ENCODE results near the gene LRP6.

Gene LRP6

DNA sequence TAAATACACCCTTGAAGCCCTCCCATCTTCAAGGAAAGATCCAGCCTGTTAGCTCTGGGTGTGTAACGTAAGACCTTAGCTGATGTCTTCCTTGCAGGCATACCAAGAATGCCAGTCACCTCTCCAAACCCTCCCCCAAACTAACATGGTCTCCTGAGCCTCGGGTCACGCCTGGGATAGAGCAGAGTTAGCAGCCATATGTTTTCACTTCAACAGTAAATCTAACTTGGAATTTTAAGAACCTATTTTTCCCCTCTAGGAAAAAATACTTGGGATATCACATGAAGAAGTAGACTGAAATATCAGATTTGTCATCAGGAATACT, 168.2 kb downstream of the LRP6 start:
- TF ChIP-seq, protein P1, sequence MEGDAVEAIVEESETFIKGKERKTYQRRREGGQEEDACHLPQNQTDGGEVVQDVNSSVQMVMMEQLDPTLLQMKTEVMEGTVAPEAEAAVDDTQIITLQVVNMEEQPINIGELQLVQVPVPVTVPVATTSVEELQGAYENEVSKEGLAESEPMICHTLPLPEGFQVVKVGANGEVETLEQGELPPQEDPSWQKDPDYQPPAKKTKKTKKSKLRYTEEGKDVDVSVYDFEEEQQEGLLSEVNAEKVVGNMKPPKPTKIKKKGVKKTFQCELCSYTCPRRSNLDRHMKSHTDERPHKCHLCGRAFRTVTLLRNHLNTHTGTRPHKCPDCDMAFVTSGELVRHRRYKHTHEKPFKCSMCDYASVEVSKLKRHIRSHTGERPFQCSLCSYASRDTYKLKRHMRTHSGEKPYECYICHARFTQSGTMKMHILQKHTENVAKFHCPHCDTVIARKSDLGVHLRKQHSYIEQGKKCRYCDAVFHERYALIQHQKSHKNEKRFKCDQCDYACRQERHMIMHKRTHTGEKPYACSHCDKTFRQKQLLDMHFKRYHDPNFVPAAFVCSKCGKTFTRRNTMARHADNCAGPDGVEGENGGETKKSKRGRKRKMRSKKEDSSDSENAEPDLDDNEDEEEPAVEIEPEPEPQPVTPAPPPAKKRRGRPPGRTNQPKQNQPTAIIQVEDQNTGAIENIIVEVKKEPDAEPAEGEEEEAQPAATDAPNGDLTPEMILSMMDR (IDR thresholded peaks at IDR 0.05; ENCODE audit: borderline replicate concordance, control extremely low read depth, extremely low read depth, insufficient read depth, missing control alignments), result no peak
- DNase-seq (ENCODE audit: low spot score), result no peak
- in situ Hi-C loops (cut with MboI; ENCODE audit: low sequenced_read_pairs, unreplicated experiment), result no loop called here

DNA sequence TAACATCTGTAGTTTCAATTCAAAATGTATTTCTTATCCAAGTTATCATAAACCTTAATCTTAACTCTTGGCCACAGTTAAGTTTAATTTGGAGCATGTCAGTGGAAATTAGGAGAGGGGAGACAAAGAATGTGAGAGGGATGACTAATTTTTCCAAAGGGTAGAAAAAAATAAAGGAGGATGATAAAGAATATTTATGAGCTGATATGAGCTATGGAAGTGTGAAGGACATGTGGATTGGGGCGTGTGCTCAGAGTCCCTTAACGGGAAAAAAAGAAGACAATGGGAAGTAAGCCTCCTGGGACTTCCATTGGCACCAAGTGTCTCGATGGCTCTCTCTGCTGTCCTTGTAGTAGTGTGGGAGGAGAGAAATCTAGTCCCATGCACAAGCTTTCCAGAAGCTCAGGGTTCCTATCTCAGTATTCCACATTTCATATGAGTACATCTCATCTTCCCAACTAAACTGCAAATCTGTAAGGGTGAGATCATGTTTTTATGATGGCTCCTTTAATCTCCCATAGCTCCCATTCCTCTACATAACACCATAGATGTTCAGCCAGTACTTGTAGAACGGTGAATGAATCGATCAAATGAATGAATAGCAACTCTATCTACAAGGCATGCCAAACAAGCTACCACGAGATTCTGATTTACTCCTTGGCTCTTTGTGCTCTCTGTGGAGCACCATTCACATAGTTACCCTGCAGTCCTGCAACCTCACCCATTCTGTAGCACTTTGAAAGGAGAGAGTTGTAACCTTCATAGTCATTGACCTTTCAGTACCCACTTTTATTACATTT, 168.8 kb downstream of the LRP6 start:
- DNase-seq (ENCODE audit: low spot score), result no peak
- TF ChIP-seq, protein P1 (IDR thresholded peaks at IDR 0.05; ENCODE audit: borderline replicate concordance, control extremely low read depth, extremely low read depth, insufficient read depth, missing control alignments), result no peak
- in situ Hi-C loops (cut with MboI; ENCODE audit: low sequenced_read_pairs, unreplicated experiment), result no loop called here

DNA sequence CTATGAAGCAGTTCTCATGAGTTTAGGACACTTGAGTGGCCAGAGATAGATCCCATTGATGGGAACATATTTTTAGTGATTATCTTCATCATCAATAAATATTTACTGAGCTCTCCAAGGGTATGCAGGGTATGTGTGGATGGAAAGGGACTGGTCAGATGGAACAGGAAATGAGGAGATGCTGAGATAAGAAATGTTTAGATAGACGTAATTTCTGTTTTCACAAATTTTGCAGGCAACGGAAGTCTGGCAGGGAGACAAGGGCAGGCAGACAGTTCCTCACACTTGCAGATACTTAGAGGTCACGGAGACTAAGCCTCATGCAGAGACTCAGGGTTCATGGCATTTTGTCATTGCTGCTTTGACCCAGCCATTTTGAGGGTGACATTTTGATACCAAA, 171.8 kb downstream of the LRP6 start:
- in situ Hi-C loops (cut with MboI; ENCODE audit: low sequenced_read_pairs, unreplicated experiment), result no loop called here
- TF ChIP-seq, protein P1 (IDR thresholded peaks at IDR 0.05; ENCODE audit: borderline replicate concordance, control extremely low read depth, extremely low read depth, insufficient read depth, missing control alignments), result no peak
- no peak for DNase-seq (ENCODE audit: low spot score)

DNA sequence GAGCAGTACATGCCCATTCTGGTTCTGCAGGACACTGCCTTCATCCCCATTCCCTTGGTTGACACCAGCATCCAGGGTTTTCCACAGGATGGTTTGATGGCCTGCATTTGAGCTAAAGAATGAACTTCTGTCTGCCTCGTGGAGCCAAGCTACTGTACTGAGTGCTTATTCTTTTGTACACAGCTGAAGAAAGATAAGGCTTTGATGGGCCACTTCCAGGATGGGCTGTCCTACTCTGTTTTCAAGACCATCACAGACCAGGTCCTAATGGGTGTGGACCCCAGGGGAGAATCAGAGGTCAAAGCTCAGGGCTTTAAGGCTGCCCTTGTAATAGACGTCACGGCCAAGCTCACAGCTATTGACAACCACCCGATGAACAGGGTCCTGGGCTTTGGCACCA, 172.4 kb downstream of the LRP6 start:
- in situ Hi-C loops (cut with MboI; ENCODE audit: low sequenced_read_pairs, unreplicated experiment), result no loop called here
- DNase-seq (ENCODE audit: low spot score), result no peak
- TF ChIP-seq, protein P1 (IDR thresholded peaks at IDR 0.05; ENCODE audit: borderline replicate concordance, control extremely low read depth, extremely low read depth, insufficient read depth, missing control alignments), result no peak

DNA sequence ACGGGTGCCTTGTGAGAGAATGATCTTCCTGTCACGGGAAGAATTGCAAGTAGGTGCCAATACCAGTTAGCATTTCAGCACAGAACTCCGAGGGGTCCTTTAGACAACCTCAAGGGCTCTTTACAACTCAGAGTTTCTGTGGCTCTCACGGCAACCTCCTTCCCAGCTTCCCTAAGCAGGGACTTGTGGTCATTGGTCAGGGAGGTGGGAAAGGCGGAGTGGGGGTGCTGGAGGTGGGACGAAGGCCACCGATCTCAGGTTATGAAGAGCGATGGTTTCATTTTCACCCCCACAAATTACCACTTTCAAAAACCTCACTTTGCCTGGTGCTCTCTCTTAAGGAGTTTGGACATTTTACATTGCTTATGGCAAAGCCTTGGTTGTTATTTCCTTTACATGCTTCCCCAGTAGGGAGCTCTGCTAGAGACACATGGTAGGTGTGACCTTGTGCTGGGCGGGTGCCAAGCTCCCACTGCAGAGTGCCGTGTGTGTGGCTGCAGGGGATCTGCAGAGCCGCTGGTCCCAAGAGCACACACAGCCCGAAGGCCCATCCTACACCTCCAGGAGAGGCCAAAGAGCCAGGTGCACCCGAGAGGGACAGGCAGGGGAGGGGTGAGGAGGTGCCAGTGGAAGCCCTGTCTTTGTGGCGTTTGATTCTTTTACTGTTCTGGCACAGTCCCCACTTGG, 174.7 kb downstream of the LRP6 start:
- no peak for DNase-seq (ENCODE audit: low spot score)
- in situ Hi-C loops (cut with MboI; ENCODE audit: low sequenced_read_pairs, unreplicated experiment), result no loop called here
- TF ChIP-seq, protein P1 (IDR thresholded peaks at IDR 0.05; ENCODE audit: borderline replicate concordance, control extremely low read depth, extremely low read depth, insufficient read depth, missing control alignments), result no peak

DNA sequence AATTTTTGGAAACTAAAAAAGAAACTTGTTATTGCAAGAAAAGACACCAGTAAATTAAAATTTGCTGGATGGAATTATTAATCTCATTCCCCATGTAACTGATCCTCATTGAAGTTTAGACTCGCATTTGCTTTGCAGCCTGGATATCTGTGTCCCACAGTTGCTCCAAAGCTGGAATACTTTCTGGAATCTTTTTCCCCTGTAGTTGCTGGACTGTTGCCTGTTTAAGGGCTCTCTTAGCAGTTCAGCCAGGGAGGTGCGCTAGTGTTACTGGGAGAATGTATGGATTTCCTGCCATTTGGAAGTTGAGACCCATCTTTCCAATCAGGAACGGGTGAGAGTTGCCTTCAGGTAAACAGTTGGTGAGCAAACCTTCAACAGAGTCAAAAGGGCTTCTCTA, 175.8 kb downstream of the LRP6 start:
- TF ChIP-seq, protein P1 (IDR thresholded peaks at IDR 0.05; ENCODE audit: borderline replicate concordance, control extremely low read depth, extremely low read depth, insufficient read depth, missing control alignments), result no peak

More for the DNA sequence above, 175.8 kb downstream of the LRP6 start:
- no peak for DNase-seq (ENCODE audit: low spot score)
- in situ Hi-C loops (cut with MboI; ENCODE audit: low sequenced_read_pairs, unreplicated experiment), result no loop called here
